HepG2 (cell line): ENCODE results near the gene IGF2BP1. TPM values are rescaled to one million over a fixed set of nuclear protein-coding genes. Genes with fewer than 3 reads are reported as not detected.

Source experiments
- ATAC-seq: fragments of 200-7000 bp; cut with Tn5 transposase; 3 replicates; pipeline ENCODE4 v1.9.1; 2020; ENCODE audit warnings: mild to moderate bottlenecking, moderate library complexity
- BruUV-seq: library from RNA; stranded (reverse); fragments of 400-500 nt; replicated peaks from 2 replicates; lab custom pipeline; 2021; lab: Mats Ljungman, UMichigan
- CTCF ChIA-PET: fragments of 300-600 bp; formaldehyde crosslinking; extraction: SDS; loops from one replicate; lab custom pipeline; 2021; ENCODE audit warnings: low total read pairs, inconsistent platforms, low intra/inter-chr PET ratio; lab: Yijun Ruan, JAX
- POLR2A ChIA-PET: fragments of 350-600 bp; sonication (Branson Sonifier 250); formaldehyde crosslinking; loops from one replicate; lab custom pipeline; 2020; ENCODE audit warnings: antibody characterized with exemption, inconsistent platforms; lab: Yijun Ruan, JAX
- DNase-seq: peaks from one replicate; pipeline ENCODE4 v3.0.0-alpha.2; 2015; ENCODE audit warnings: low spot score
- FAIRE-seq: peaks from 3 replicates; lab custom pipeline; 2011; peaks lifted over from hg19 to GRCh38; lab: Jason Lieb, UNC
- H2AFZ ChIP-seq: one replicate; pipeline ENCODE4 v1.6.1; 2011; ENCODE audit warnings: low read length, inconsistent platforms
- H3K27ac ChIP-seq: fragments of 300-600 bp; 3 replicates; pipeline ENCODE4 v1.8.0; 2011; ENCODE audit warnings: mixed run types, mild to moderate bottlenecking, mixed read lengths, low read length, inconsistent platforms; ENCODE audit not compliant: insufficient read depth; ENCODE audit errors: extremely low read length
- H3K27me3 ChIP-seq, 2 experiments: fragments of 200-600 bp in 1 of 2; 2 replicates in 1 of 2; 3 replicates in 1 of 2; pipeline versions ENCODE4 v1.6.0 to v1.8.0; 2011; ENCODE audit warnings: low read length in 2 of 2, mild to moderate bottlenecking in 2 of 2, moderate library complexity in 2 of 2, inconsistent platforms in 1 of 2; ENCODE audit not compliant: insufficient read depth in 2 of 2, control insufficient read depth in 1 of 2
- H3K36me3 ChIP-seq, 2 experiments: fragments of 200-600 bp in 1 of 2; replicated peaks in 1 of 2; 2 replicates in 1 of 2; 3 replicates in 1 of 2; pipeline versions ENCODE4 v1.5.1 to v1.8.0; 2011; ENCODE audit warnings: low read length in 2 of 2, inconsistent platforms in 1 of 2; ENCODE audit not compliant: insufficient read depth in 2 of 2, control insufficient read depth in 1 of 2
- H3K4me1 ChIP-seq: 2 replicates; pipeline ENCODE4 v1.5.1; 2012; ENCODE audit warnings: low read length, inconsistent platforms; ENCODE audit not compliant: insufficient read depth
- H3K4me2 ChIP-seq: 2 replicates; pipeline ENCODE4 v1.6.0; 2011; ENCODE audit warnings: low read depth, low read length, inconsistent platforms
- H3K4me3 ChIP-seq, 3 experiments: fragments of 200-600 bp in 1 of 3; sonication (generic), shearing (Covaris generic) in 1 of 3; replicated peaks in 1 of 3; 2 replicates each; pipeline ENCODE4 v1.5.1; 2011 to 2016; ENCODE audit warnings: low read length in 3 of 3, inconsistent platforms in 2 of 3, low read depth in 2 of 3, mild to moderate bottlenecking in 2 of 3, control low read depth in 1 of 3, mixed read lengths in 1 of 3; ENCODE audit not compliant: insufficient read depth in 1 of 3
- H3K79me2 ChIP-seq: one replicate; pipeline ENCODE4 v1.6.1; 2011; ENCODE audit warnings: low read length, inconsistent platforms; ENCODE audit not compliant: insufficient read depth
- H3K9ac ChIP-seq: 2 replicates; pipeline ENCODE4 v1.6.0; 2011; ENCODE audit warnings: mild to moderate bottlenecking, low read depth, low read length, inconsistent platforms; ENCODE audit not compliant: insufficient read depth
- H3K9me3 ChIP-seq: 2 replicates; pipeline ENCODE4 v1.5.1; 2012; ENCODE audit warnings: mild to moderate bottlenecking, low read length
- H4K20me1 ChIP-seq: 2 replicates; pipeline ENCODE4 v1.6.0; 2011; ENCODE audit warnings: inconsistent platforms, mild to moderate bottlenecking, low read length, moderate library complexity; ENCODE audit not compliant: insufficient read depth
- ATF6 ChIP-seq: sonication (generic); formaldehyde crosslinking; conservative IDR thresholded peaks from 2 replicates; pipeline ENCODE4 v1.4.0; 2020; ENCODE audit warnings: missing genetic modification reagents
- EP300 ChIP-seq, 3 experiments: sonication (generic) in 1 of 3; formaldehyde crosslinking in 1 of 3; IDR thresholded peaks; 2 replicates each; pipeline versions ENCODE4 v1.5.1 to v1.6.1; 2011 to 2020; ENCODE audit warnings: low read depth in 2 of 3, low read length in 2 of 3, borderline replicate concordance in 1 of 3, improper control_type of control experiment in 1 of 3, mild to moderate bottlenecking in 1 of 3, missing genetic modification reagents in 1 of 3, moderate library complexity in 1 of 3
- ETV5 ChIP-seq: IDR thresholded peaks from 2 replicates; pipeline ENCODE4 v1.6.1; 2018; ENCODE audit warnings: missing biosample characterization, missing genetic modification reagents, inconsistent platforms, borderline replicate concordance
- GATA4 ChIP-seq: sonication (generic); IDR thresholded peaks from 2 replicates; pipeline ENCODE4 v1.6.1; 2016; ENCODE audit warnings: antibody characterized with exemption, low read depth, borderline replicate concordance
- HOXA9 ChIP-seq: sonication (generic); formaldehyde crosslinking; IDR thresholded peaks from 2 replicates; pipeline ENCODE4 v1.8.1; 2022; ENCODE audit warnings: missing genetic modification reagents, mild to moderate bottlenecking, moderate library complexity, borderline replicate concordance
- KDM2A ChIP-seq: sonication (generic); formaldehyde crosslinking; IDR thresholded peaks from 2 replicates; pipeline ENCODE4 v1.4.0; 2020; ENCODE audit warnings: low read depth, missing genetic modification reagents, borderline replicate concordance
- LBX2 ChIP-seq: sonication (generic); formaldehyde crosslinking; IDR thresholded peaks from 2 replicates; pipeline ENCODE4 v1.5.0; 2020; ENCODE audit warnings: missing genetic modification reagents, mild to moderate bottlenecking, borderline replicate concordance
- MED1 ChIP-seq: sonication (generic); formaldehyde crosslinking; IDR thresholded peaks from 2 replicates; pipeline ENCODE4 v1.4.0; 2020; ENCODE audit warnings: missing genetic modification reagents
- MYC ChIP-seq: sonication (generic); formaldehyde crosslinking; IDR thresholded peaks from 2 replicates; pipeline ENCODE4 v1.9.0; 2021; ENCODE audit warnings: missing genetic modification reagents, borderline replicate concordance
- NCOR1 ChIP-seq: fragments of 200-600 bp; sonication (generic); IDR thresholded peaks from 2 replicates; pipeline ENCODE4 v1.7.0; 2017; ENCODE audit warnings: antibody characterized with exemption, low read length, borderline replicate concordance
- NFE2L1 ChIP-seq: sonication (generic); formaldehyde crosslinking; IDR thresholded peaks from 2 replicates; pipeline ENCODE4 v1.4.0; 2020; ENCODE audit warnings: missing genetic modification reagents, mild to moderate bottlenecking, borderline replicate concordance
- TCF7 ChIP-seq: sonication (generic); IDR thresholded peaks from 2 replicates; pipeline ENCODE4 v1.6.1; 2016; ENCODE audit warnings: antibody characterized with exemption, low read depth
- TRIM24 ChIP-seq: sonication (generic); formaldehyde crosslinking; IDR thresholded peaks from 2 replicates; pipeline ENCODE4 v1.8.0; 2022; ENCODE audit warnings: mild to moderate bottlenecking, missing genetic modification reagents
- ZFP36 ChIP-seq: fragments of 150-350 bp; IDR thresholded peaks from 2 replicates; pipeline ENCODE4 v1.6.1; 2018; ENCODE audit warnings: borderline replicate concordance, low read length, low read depth; ENCODE audit not compliant: partially characterized antibody
- ZMYM3 ChIP-seq: sonication (generic); formaldehyde crosslinking; IDR thresholded peaks from 2 replicates; pipeline ENCODE4 v1.5.1; 2020; ENCODE audit warnings: mild to moderate bottlenecking, missing genetic modification reagents
- ZMYM4 ChIP-seq: sonication (generic); formaldehyde crosslinking; IDR thresholded peaks from 2 replicates; pipeline ENCODE4 v1.8.1; 2023; ENCODE audit warnings: mild to moderate bottlenecking, missing genetic modification reagents
- ZNF264 ChIP-seq: sonication (generic); formaldehyde crosslinking; IDR thresholded peaks from 2 replicates; pipeline ENCODE4 v1.4.0; 2020; ENCODE audit warnings: missing genetic modification reagents
- ZNF274 ChIP-seq: sonication (generic); formaldehyde crosslinking; IDR thresholded peaks from 2 replicates; pipeline ENCODE4 v1.5.1; 2020; ENCODE audit warnings: mild to moderate bottlenecking, missing genetic modification reagents
- ZNF354B ChIP-seq: sonication (generic); formaldehyde crosslinking; IDR thresholded peaks from 2 replicates; pipeline ENCODE4 v1.8.0; 2022; ENCODE audit warnings: mild to moderate bottlenecking, missing genetic modification reagents
- ZNF382 ChIP-seq: sonication (generic); formaldehyde crosslinking; IDR thresholded peaks from 2 replicates; pipeline ENCODE4 v1.5.0; 2020; ENCODE audit warnings: missing genetic modification reagents, mild to moderate bottlenecking, borderline replicate concordance
- WGBS: methylation state at CpG from one replicate; pipeline ENCODE4 v1.1.6; 2017; ENCODE audit warnings: low lambda C conversion rate; 5-methylcytosine and 5-hydroxymethylcytosine counted together
- in situ Hi-C: cut with HindIII; loops from 2 replicates; pipeline ENCODE4 v1.10.0; 2017; ENCODE audit warnings: low pct_unique_long_range_greater_than_20kb; ENCODE audit not compliant: extremely low pct_ligation_motif_present
- intact Hi-C: fragments of 100-400 bp; cut with micrococcal nuclease; formaldehyde crosslinking; loops from one replicate; pipeline ENCODE4 v1.10.0; 2022; ENCODE audit not compliant: unreplicated experiment
- polyA plus RNA-seq, 8 experiments: library from polyadenylated mRNA; depleted of rRNA in 3 of 8; stranded (reverse) in 7 of 8; unstranded in 1 of 8; fragments of >200 nt; fragmentation: Illumina TruSeq in 4 of 8; extraction: Trizol in 4 of 8; gene quantifications; 2 replicates each; pipeline versions ENCODE4 v1.2.1 to v1.2.3, GENCODE V29; 2011 to 2016; ENCODE audit warnings: low read depth in 4 of 8, missing spikeins in 1 of 8, mixed read lengths in 1 of 8; ENCODE audit not compliant: insufficient read depth in 1 of 8
- total RNA-seq, 5 experiments: library from RNA; depleted of rRNA; stranded (reverse); fragments of >200 nt; fragmentation: Illumina TruSeq; extraction: Trizol; gene quantifications; 2 replicates each; pipeline ENCODE4 v1.2.3, GENCODE V29; 2016; ENCODE audit warnings: low read depth in 1 of 5

Gene IGF2BP1
- total and polyA plus RNA-seq, 2 of the 13 experiments (the other 11 are each of a cell fraction or from before 2014, with no cell fraction given): 29.7 to 75.1 TPM

- intact Hi-C loops: no loop called here
- ATAC-seq (peak; percentile 59), FAIRE-seq (peak; percentile 71), DNase-seq (peak; percentile 76)
- 63% methylated on average over 6 of the region's 6 CpGs for WGBS
- H3K27ac ChIP-seq: peak overlapping the region; percentile 59
- ChIA-PET CTCF (no interaction called here), POLR2A (interaction anchor here (1.5 kb wide), 2 partner anchors 25 to 130 kb away, joined by 7 to 9 read pairs; partner anchors contain the start of genes ATP5MC1 and IGF2BP1)
- H4K20me1 ChIP-seq: peaks cover 33% of the 10 kb centered on the region
- in situ Hi-C loops: loop anchor here (5.0 kb wide), 1 partner anchor 70 kb away; no protein-coding TSS in a partner anchor
- H3K9me3 ChIP-seq: no peaks in the 10 kb centered on the region
- no peak overlapping the region for H3K9ac ChIP-seq
- H3K4me2 ChIP-seq: 0 out of 2 replicates have a peak overlapping the region, but pooled peaks have one; percentile 33
- no peak overlapping the region for H3K4me3 ChIP-seq
- H2AFZ ChIP-seq: no peak overlapping the region
- H3K27me3 ChIP-seq: no peaks in the 10 kb centered on the region
- no TSS peak for BruUV-seq
- H3K36me3 ChIP-seq: peaks cover 16 to 63% of the 10 kb centered on the region in 2 experiments
- peaks cover 80% of the 10 kb centered on the region for H3K79me2 ChIP-seq
- peaks cover 58% of the 10 kb centered on the region for H3K4me1 ChIP-seq
- TF ChIP-seq GATA4 (no peak), ZNF382 (CRISPR knock-in tag) (no peak), NFE2L1 (no peak), ZMYM3 (no peak), MYC (CRISPR knock-in tag) (no peak), ZNF264 (CRISPR knock-in tag) (no peak), NCOR1 (no peak), ZNF274 (no peak), ETV5 (CRISPR knock-in tag) (no peak), ZNF354B (CRISPR knock-in tag) (no peak), ZFP36 (no peak), ATF6 (CRISPR knock-in tag) (no peak), LBX2 (CRISPR knock-in tag) (no peak), ZMYM4 (CRISPR knock-in tag) (no peak), EP300 (IDR thresholded peaks at IDR 0.05; ENCODE audit: low read depth in 2 of 2, low read length in 2 of 2) (peak in 1 of 2 experiments; percentile 25; a peak in 1 of 4 replicates), EP300 (CRISPR knock-in tag; IDR thresholded peaks at IDR 0.05; ENCODE audit: borderline replicate concordance) (peak; percentile 52; the same call in 1 of the 2 replicates), HOXA9 (CRISPR knock-in tag) (no peak), TCF7 (no peak), TRIM24 (no peak), KDM2A (peak; percentile 18; the same call in 1 of the 2 replicates), MED1 (CRISPR knock-in tag) (no peak)
Observed at GRCh38 chr17:49022391-49022941, 25.3 kb downstream of the IGF2BP1 start.
